ENCODE measurements around the gene SEZ6L2.
"Not testable (repeated sequence)": the region's sequence is repeated elsewhere in the genome, so short reads cannot be mapped to it uniquely, and the experiment has no call there.

SEZ6L2 gene

GRCh38 chr16:29909851-29910250, 10.5 kb upstream of the SEZ6L2 start:
- DNase-seq: not testable (repeated sequence)

- DNase-seq: no peak
These were observed 10.0 kb upstream of the SEZ6L2 start for GRCh38 chr16:29909391-29909790.

GRCh38 chr16:29908719-29909220, 9.4 kb upstream of the SEZ6L2 start:
- DNase-seq: no peak

- DNase-seq: no peak
These were observed 8.6 kb upstream of the SEZ6L2 start for GRCh38 chr16:29907973-29908372.

- no peak for DNase-seq
These were observed 7.3 kb upstream of the SEZ6L2 start for GRCh38 chr16:29906520-29907244.

- no peak for DNase-seq
These were observed 6.3 kb upstream of the SEZ6L2 start for GRCh38 chr16:29905668-29906067.

GRCh38 chr16:29904947-29905346, 5.6 kb upstream of the SEZ6L2 start:
- DNase-seq: no peak

GRCh38 chr16:29903590-29903989, 4.2 kb upstream of the SEZ6L2 start:
- DNase-seq: no peak

- DNase-seq: no peak
These were observed 2.2 kb upstream of the SEZ6L2 start for GRCh38 chr16:29901607-29901945.

- DNase-seq: no peak
These were observed 1.7 kb upstream of the SEZ6L2 start for GRCh38 chr16:29900888-29901606.

- no peak for DNase-seq
These were observed 945 bp upstream of the SEZ6L2 start, which contains the start of gene ASPHD1 for GRCh38 chr16:29900102-29900887. Gene ASPHD1, plus strand, starts transcription at chr16:29900488. Its CDS starts 484 bp downstream, at chr16:29900972.

- DNase-seq: no peak
These were observed 390 bp downstream of the SEZ6L2 start for GRCh38 chr16:29898804-29899515.

GRCh38 chr16:29898135-29898803, 1.1 kb downstream of the SEZ6L2 start:
- no peak for DNase-seq

- DNase-seq: no peak
These were observed 2.0 kb downstream of the SEZ6L2 start for GRCh38 chr16:29897333-29897732.

- no peak for DNase-seq
These were observed 2.5 kb downstream of the SEZ6L2 start for GRCh38 chr16:29896841-29897240.

- no peak for DNase-seq
These were observed 5.0 kb downstream of the SEZ6L2 start for GRCh38 chr16:29894352-29894751.

- no peak for DNase-seq
These were observed 5.8 kb downstream of the SEZ6L2 start for GRCh38 chr16:29893553-29893952.

GRCh38 chr16:29892458-29892813, 6.9 kb downstream of the SEZ6L2 start:
- no peak for DNase-seq

GRCh38 chr16:29891525-29892457, 7.6 kb downstream of the SEZ6L2 start:
- no peak for DNase-seq

- not testable (repeated sequence) for DNase-seq
These were observed 10.0 kb downstream of the SEZ6L2 start for GRCh38 chr16:29889372-29889771.

- no peak for DNase-seq
These were observed 15.4 kb downstream of the SEZ6L2 start for GRCh38 chr16:29883987-29884386.
